ENCODE measurements around the gene PKNOX1. TPM values are rescaled to one million over a fixed set of nuclear protein-coding genes. Genes with fewer than 3 reads are reported as not detected.

PKNOX1 gene
- total and polyA plus RNA-seq, 2 experiments from 2014 or later, result 29.9 to 76.7 TPM

- H3K27me3 Mint-ChIP-seq (ENCODE audit: insufficient read depth, low read depth, poor library complexity), result peaks cover 20% of the 10 kb centered on the region
- TF ChIP-seq CTCF (conservative IDR thresholded peaks at IDR 0.05; ENCODE audit: low read depth in 2 of 2) (no peak), EZH2 (IDR thresholded peaks at IDR 0.05; ENCODE audit: low read depth, unreplicated experiment) (no peak), NANOG (IDR thresholded peaks at IDR 0.05; ENCODE audit: borderline replicate concordance) (no peak), EZH2phosphoT487 (IDR thresholded peaks at IDR 0.05; ENCODE audit: unreplicated experiment) (no peak), ETS1 (IDR thresholded peaks at IDR 0.05) (no peak), CREB1 (CRISPR knock-in tag; IDR thresholded peaks at IDR 0.05; ENCODE audit: low read depth) (no peak), ZNF462 (CRISPR knock-in tag; IDR thresholded peaks at IDR 0.05) (no peak), POLR2AphosphoS5 (IDR thresholded peaks at IDR 0.05; ENCODE audit: low read depth) (0 out of 2 replicates have a peak, but pooled peaks have one; percentile 19), ZNF331 (CRISPR knock-in tag; IDR thresholded peaks at IDR 0.05; ENCODE audit: low read depth) (no peak)
- H3K4me3 Mint-ChIP-seq, result peak overlapping the region; percentile 17; the same call in 1 of the 3 replicates
- H3K4me1 ChIP-seq (ENCODE audit: insufficient read depth), result peaks cover 34% of the 10 kb centered on the region
- no peak overlapping the region for H2AFZ ChIP-seq
- H3K36me3 ChIP-seq (ENCODE audit: insufficient read depth), result peaks cover 6% of the 10 kb centered on the region
- no peak overlapping the region for H3K4me3 ChIP-seq
- H3K9me3 Mint-ChIP-seq, result peaks cover 9% of the 10 kb centered on the region
- H3K4me1 Mint-ChIP-seq, result peaks cover 36% of the 10 kb centered on the region
- peaks cover 10% of the 10 kb centered on the region for H3K36me3 Mint-ChIP-seq (ENCODE audit: low read depth)
- peak; percentile 41 for DNase-seq (ENCODE audit: low spot score)
- no peaks in the 10 kb centered on the region for H3F3A ChIP-seq (replicated peaks; ENCODE audit: low read depth)
- H3K4me2 ChIP-seq, result peak overlapping the region; percentile 42; the same call in 1 of the 2 replicates
- H3K9me2 ChIP-seq (ENCODE audit: insufficient read depth), result peaks cover 3% of the 10 kb centered on the region; the same call in 1 of the 2 replicates
- H3K27me3 ChIP-seq (ENCODE audit: insufficient read depth), result no peaks in the 10 kb centered on the region
- H3K27ac Mint-ChIP-seq, result peak overlapping the region; percentile 77
- H3K27ac ChIP-seq (ENCODE audit: low read depth), result peak overlapping the region; percentile 92
- ATAC-seq, result peak; percentile 7
- H3K79me2 ChIP-seq (replicated peaks; ENCODE audit: insufficient read depth), result peaks cover 18% of the 10 kb centered on the region
- H4K20me1 ChIP-seq (replicated peaks; ENCODE audit: insufficient read depth), result no peaks in the 10 kb centered on the region
Observed at GRCh38 chr21:42971897-42972275, 2.5 kb upstream of the PKNOX1 start.

Measured in GM23338 (cell line).